GM18951 (cell line): Measurements from ENCODE around the gene HABP4.

Source experiments
- POLR2A ChIP-seq: IDR thresholded peaks from 4 replicates; pipeline ENCODE4 v1.6.1; 2011; ENCODE audit warnings: mild to moderate bottlenecking; ENCODE audit not compliant: insufficient read length, insufficient read depth; ENCODE audit errors: extremely low read depth
- in situ Hi-C: fragments of 300-500 bp; cut with MboI; formaldehyde crosslinking; loops from one replicate; pipeline ENCODE4 v1.12.0; 2022; ENCODE audit warnings: low sequenced_read_pairs, mixed read lengths, inconsistent platforms; ENCODE audit not compliant: unreplicated experiment

HABP4 gene

GRCh38 chr9:96420468-96421219 is 29.3 kb upstream of the HABP4 start:
- in situ Hi-C loops, result no loop called here
- TF ChIP-seq POLR2A, result no peak

GRCh38 chr9:96423322-96423984 is 26.5 kb upstream of the HABP4 start:
- in situ Hi-C loops, result no loop called here
- TF ChIP-seq POLR2A, result no peak

- no peak for TF ChIP-seq POLR2A
- in situ Hi-C loops, result no loop called here
Measured at GRCh38 chr9:96423985-96424336, 26.0 kb upstream of the HABP4 start.

- in situ Hi-C loops, result no loop called here
- TF ChIP-seq POLR2A, result no peak
Measured at GRCh38 chr9:96425500-96426169, 24.3 kb upstream of the HABP4 start.

- no peak for TF ChIP-seq POLR2A
- in situ Hi-C loops, result no loop called here
Measured at GRCh38 chr9:96429732-96430131, 20.2 kb upstream of the HABP4 start.

- TF ChIP-seq POLR2A, result no peak
- in situ Hi-C loops, result no loop called here
Measured at GRCh38 chr9:96430377-96430776, 19.6 kb upstream of the HABP4 start.

- TF ChIP-seq POLR2A, result no peak
- in situ Hi-C loops, result no loop called here
Measured at GRCh38 chr9:96435345-96435744, 14.6 kb upstream of the HABP4 start.

- in situ Hi-C loops, result no loop called here
- TF ChIP-seq POLR2A, result no peak
Measured at GRCh38 chr9:96436063-96436455, 13.9 kb upstream of the HABP4 start.

- TF ChIP-seq POLR2A, result no peak
- in situ Hi-C loops, result no loop called here
Measured at GRCh38 chr9:96436456-96437126, 13.4 kb upstream of the HABP4 start.

GRCh38 chr9:96437454-96437853 is 12.5 kb upstream of the HABP4 start:
- in situ Hi-C loops, result no loop called here

GRCh38 chr9:96440671-96441199 is 9.2 kb upstream of the HABP4 start:
- no peak for TF ChIP-seq POLR2A
- in situ Hi-C loops, result no loop called here

More at GRCh38 chr9:96437454-96437853, 12.5 kb upstream of the HABP4 start:
- no peak for TF ChIP-seq POLR2A

- in situ Hi-C loops, result no loop called here
- no peak for TF ChIP-seq POLR2A
Measured at GRCh38 chr9:96441798-96442445, 8.0 kb upstream of the HABP4 start.

GRCh38 chr9:96442491-96442890 is 7.5 kb upstream of the HABP4 start:
- TF ChIP-seq POLR2A, result no peak
- in situ Hi-C loops, result no loop called here
